Measurements from ENCODE around the gene FLCN. TPM values are rescaled to one million over a fixed set of nuclear protein-coding genes. Genes with fewer than 3 reads are reported as not detected.

Gene FLCN
- total and polyA plus RNA-seq, 4 donors = 8.5 to 46.7 (median 28.4) TPM

- TF ChIP-seq REST (IDR thresholded peaks at IDR 0.05) = no peak
- TF ChIP-seq FOXA1 (IDR thresholded peaks at IDR 0.05) = no peak
- no peak for TF ChIP-seq RXRA (IDR thresholded peaks at IDR 0.05)
- no peak for TF ChIP-seq MAX (IDR thresholded peaks at IDR 0.05)
- no peak for TF ChIP-seq TAF1 (conservative IDR thresholded peaks at IDR 0.05)
Observed at GRCh38 chr17:17172001-17172939, 64.7 kb downstream of the FLCN start (continued).

GRCh38 chr17:17171186-17171585 is 65.8 kb downstream of the FLCN start:
- no peak overlapping the region for H3K9ac ChIP-seq (ENCODE audit: low read depth in 1 of 2, low read length in 2 of 2)
- H3K36me3 ChIP-seq (ENCODE audit: control insufficient read depth in 4 of 4, insufficient read depth in 3 of 4, low read depth in 1 of 4, low read length in 3 of 4) = peaks cover 11 to 81% (median 38%) of the 10 kb centered on the region in 4 donors
- H3K27ac ChIP-seq (ENCODE audit: low read depth in 1 of 2, low read length in 2 of 2) = no peak overlapping the region
- no peaks in the 10 kb centered on the region for H3K27me3 ChIP-seq (ENCODE audit: control insufficient read depth in 4 of 4, insufficient read depth in 4 of 4, low read length in 3 of 4)
- DNase-seq (ENCODE audit: low spot score) = no peak
- WGBS = 90% methylated on average over 7 of the region's 7 CpGs
- no peak overlapping the region for H3K4me3 ChIP-seq (ENCODE audit: low read depth in 1 of 3, low read length in 3 of 3)
- TF ChIP-seq GABPA (IDR thresholded peaks at IDR 0.05 in 1 of 2, conservative IDR thresholded peaks at IDR 0.05 in 1 of 2) (no peak), EGR1 (IDR thresholded peaks at IDR 0.05; ENCODE audit: low read depth in 2 of 2) (no peak), NR2F2 (IDR thresholded peaks at IDR 0.05) (no peak), FOXA1 (IDR thresholded peaks at IDR 0.05) (no peak), ZBTB33 (IDR thresholded peaks at IDR 0.05) (no peak), ATF3 (IDR thresholded peaks at IDR 0.05) (no peak), FOXA2 (IDR thresholded peaks at IDR 0.05) (no peak), SP1 (IDR thresholded peaks at IDR 0.05) (no peak), YY1 (IDR thresholded peaks at IDR 0.05) (no peak), JUND (IDR thresholded peaks at IDR 0.05) (no peak), MAX (IDR thresholded peaks at IDR 0.05) (no peak), TAF1 (conservative IDR thresholded peaks at IDR 0.05) (no peak), RAD21 (IDR thresholded peaks at IDR 0.05) (no peak), HNF4G (IDR thresholded peaks at IDR 0.05) (no peak), REST (IDR thresholded peaks at IDR 0.05) (no peak), CTCF (IDR thresholded peaks at IDR 0.05; ENCODE audit: low read depth, low read length, missing input control) (no peak), RXRA (IDR thresholded peaks at IDR 0.05) (no peak), HNF4A (conservative IDR thresholded peaks at IDR 0.05) (no peak)
- H3K9me3 ChIP-seq (ENCODE audit: control insufficient read depth in 4 of 4, low read length in 3 of 4) = no peaks in the 10 kb centered on the region
- no peaks in the 10 kb centered on the region for H3K4me1 ChIP-seq (ENCODE audit: control insufficient read depth in 4 of 4, insufficient read depth in 4 of 4, low read length in 3 of 4)
